ENCODE data around the gene PLP2.
A peak's percentile ranks its signal among the peaks of the same experiment; 100 is the strongest.

The PLP2 gene

DNA sequence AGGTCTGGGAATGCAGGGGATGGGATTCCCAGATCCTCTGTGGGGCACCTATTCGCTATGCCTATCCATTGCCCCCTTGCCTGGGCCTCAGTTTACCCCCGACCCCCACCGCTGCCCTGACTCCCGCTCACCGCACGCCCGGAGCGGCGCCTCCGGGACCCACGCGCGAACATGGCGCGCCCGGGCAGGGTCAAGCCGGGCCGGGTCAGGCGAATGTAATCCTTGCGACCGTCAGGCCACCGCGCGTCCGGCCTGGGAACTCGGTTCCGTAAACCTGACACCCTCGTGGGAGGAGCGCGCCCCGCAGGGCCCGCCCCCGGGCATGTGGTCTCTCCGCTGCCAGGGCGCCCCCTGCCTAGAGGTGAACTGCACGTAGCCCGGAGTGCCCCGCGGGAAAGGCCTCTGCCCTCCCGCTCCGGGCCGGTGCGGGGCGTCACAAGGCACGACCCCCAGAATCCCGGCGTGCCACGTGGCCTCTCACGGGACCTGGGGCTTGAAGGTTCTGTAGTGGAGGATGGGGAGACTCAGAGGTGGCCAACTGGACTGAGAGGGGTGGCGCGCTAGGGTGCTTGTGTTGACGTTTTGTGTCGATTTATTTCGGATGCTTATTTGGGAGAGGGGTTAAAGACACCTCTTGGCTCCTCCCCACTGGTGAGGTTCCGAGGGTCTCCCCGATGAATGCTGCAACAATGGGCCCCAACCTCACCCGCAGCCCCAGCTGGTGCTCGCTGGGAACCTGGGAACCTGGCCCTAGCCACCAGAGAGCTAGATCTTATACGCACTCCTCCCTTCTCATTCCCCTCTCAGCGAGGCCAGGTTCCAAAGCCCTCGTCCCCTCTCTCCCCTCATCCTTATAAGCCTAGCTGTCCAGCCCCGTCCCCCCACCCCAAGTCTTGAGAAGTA is 14.7 kb downstream of the PLP2 start, which contains the start of gene PRICKLE3:
PRICKLE3 (minus strand) TSS at position 249 of the 903 bp plus-strand sequence; CDS start at position 173, 76 bp downstream.
- H2AFZ ChIP-seq (ENCODE audit: low read depth, low read length) = no peak within 1 kb of the TSS
- H3K9me3 ChIP-seq (ENCODE audit: low read length) = no peaks in the 10 kb centered on the region
- H3K4me1 ChIP-seq (ENCODE audit: insufficient read depth, low read length) = no peaks in the 10 kb centered on the region
- H3K4me3 ChIP-seq (ENCODE audit: low read length) = no peak within 1 kb of the TSS
- H3K27me3 ChIP-seq (ENCODE audit: insufficient read depth, low read length) = no peaks in the 10 kb centered on the region
- no peaks in the 10 kb centered on the region for H3K36me3 ChIP-seq (ENCODE audit: insufficient read depth, low read length)

DNA sequence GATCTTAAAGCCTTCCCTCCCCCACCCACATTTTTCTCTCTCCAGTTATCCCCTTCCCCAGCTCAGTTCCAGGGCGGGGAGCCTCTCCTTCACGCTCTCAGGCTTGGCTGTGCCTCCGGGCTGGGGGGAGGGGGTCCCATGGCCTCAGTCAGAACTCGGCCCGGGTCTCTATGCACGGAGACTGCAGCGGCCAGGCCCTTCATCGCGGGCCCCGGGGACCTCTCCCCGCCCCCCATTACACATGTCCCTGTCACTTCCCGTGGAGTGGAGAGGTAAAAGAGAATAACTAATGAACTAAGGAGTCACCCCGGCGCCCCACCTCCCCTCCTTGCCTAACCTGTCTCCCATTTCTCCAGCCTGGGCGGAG is 15.3 kb downstream of the PLP2 start:
- Histone ChIP-seq H3K4me1 (ENCODE audit: insufficient read depth, low read length) (no peaks in the 10 kb centered on the region), H3K36me3 (ENCODE audit: insufficient read depth, low read length) (no peaks in the 10 kb centered on the region), H3K27me3 (ENCODE audit: insufficient read depth, low read length) (no peaks in the 10 kb centered on the region), H3K9me3 (ENCODE audit: low read length) (no peaks in the 10 kb centered on the region), H3K4me3 (ENCODE audit: low read length) (no peak overlapping the region), H2AFZ (ENCODE audit: low read depth, low read length) (no peak overlapping the region)

DNA sequence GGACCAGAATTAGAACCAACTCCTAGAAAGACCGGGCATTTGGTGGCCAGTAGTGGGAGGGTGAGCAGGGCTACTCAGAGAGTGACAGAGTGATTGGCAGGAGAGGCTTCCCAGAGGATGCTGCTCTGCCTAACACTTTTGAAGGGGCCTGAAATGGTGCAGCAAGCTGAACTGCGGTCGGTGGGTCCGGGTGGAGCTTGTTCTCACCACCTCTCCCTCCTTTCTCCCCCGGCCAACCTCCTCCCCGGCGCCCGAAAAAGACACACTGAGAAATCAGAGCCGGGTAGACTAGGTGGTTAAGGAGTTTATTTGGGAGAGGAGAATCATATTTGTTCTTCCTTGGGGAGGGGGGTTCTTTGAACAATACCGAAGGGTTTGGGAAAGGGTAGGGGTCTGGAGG is 15.8 kb downstream of the PLP2 start:
- H3K4me3 ChIP-seq (ENCODE audit: low read length) = no peak overlapping the region
- H2AFZ ChIP-seq (ENCODE audit: low read depth, low read length) = no peak overlapping the region
- H3K4me1 ChIP-seq (ENCODE audit: insufficient read depth, low read length) = no peaks in the 10 kb centered on the region
- no peaks in the 10 kb centered on the region for H3K9me3 ChIP-seq (ENCODE audit: low read length)
- no peaks in the 10 kb centered on the region for H3K27me3 ChIP-seq (ENCODE audit: insufficient read depth, low read length)
- no peaks in the 10 kb centered on the region for H3K36me3 ChIP-seq (ENCODE audit: insufficient read depth, low read length)

DNA sequence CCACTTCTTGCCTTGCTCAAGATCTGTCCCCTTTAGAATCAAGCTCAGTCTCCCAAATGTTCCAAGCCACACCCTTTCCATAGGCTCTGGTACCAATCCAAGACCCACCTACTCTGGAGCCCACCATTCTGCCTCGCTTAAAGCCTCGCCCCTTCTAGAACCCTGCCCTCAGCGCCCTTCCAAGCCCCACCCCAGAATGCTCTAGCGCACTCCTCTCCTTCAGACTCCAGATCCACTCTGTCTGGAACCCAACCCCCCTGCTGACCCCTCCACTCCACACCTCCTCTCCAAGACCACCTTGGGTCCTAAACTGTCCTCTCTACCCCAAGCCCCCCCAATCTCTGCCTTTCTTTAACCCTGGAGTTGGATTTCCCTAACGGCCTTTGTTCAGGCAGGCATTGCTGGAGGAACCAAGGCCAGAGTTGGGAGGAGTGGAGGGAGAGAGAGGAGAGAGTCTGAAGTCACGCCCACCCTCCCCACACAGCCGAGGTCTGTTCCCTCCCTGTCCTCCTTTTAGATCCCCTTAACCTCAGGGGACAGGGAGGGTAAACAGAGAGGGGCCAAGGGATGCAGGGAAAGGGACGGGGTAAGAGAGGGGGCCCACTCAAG is 16.9 kb downstream of the PLP2 start:
- no peaks in the 10 kb centered on the region for H3K9me3 ChIP-seq (ENCODE audit: low read length)

DNA sequence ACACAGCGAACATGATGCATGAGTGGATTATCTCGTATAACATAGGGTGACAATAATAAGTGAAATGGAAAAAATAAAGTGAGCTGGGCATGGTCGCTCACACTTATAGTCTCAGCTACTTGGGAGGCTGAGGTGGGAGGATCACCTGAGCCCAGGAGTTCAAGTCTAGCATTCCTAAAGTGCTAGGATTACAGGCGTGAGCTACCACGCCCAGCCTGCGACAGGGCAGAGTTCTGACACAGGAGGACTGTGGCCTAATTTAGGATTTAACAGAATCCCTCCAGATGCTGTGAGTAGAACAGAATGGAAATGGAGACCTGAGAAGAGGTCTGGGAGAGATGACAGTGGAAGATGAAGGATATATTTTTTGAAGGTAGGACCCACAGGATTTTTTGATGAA is 17.9 kb downstream of the PLP2 start:
- Histone ChIP-seq H3K27me3 (ENCODE audit: insufficient read depth, low read length) (no peaks in the 10 kb centered on the region), H2AFZ (ENCODE audit: low read depth, low read length) (no peak overlapping the region), H3K36me3 (ENCODE audit: insufficient read depth, low read length) (no peaks in the 10 kb centered on the region), H3K4me1 (ENCODE audit: insufficient read depth, low read length) (no peaks in the 10 kb centered on the region), H3K9me3 (ENCODE audit: low read length) (no peaks in the 10 kb centered on the region), H3K4me3 (ENCODE audit: low read length) (no peak overlapping the region)

More for the DNA sequence above, 16.9 kb downstream of the PLP2 start:
- no peak overlapping the region for H3K4me3 ChIP-seq (ENCODE audit: low read length)
- H3K27me3 ChIP-seq (ENCODE audit: insufficient read depth, low read length) = no peaks in the 10 kb centered on the region
- H3K4me1 ChIP-seq (ENCODE audit: insufficient read depth, low read length) = no peaks in the 10 kb centered on the region
- no peak overlapping the region for H2AFZ ChIP-seq (ENCODE audit: low read depth, low read length)
- no peaks in the 10 kb centered on the region for H3K36me3 ChIP-seq (ENCODE audit: insufficient read depth, low read length)

DNA sequence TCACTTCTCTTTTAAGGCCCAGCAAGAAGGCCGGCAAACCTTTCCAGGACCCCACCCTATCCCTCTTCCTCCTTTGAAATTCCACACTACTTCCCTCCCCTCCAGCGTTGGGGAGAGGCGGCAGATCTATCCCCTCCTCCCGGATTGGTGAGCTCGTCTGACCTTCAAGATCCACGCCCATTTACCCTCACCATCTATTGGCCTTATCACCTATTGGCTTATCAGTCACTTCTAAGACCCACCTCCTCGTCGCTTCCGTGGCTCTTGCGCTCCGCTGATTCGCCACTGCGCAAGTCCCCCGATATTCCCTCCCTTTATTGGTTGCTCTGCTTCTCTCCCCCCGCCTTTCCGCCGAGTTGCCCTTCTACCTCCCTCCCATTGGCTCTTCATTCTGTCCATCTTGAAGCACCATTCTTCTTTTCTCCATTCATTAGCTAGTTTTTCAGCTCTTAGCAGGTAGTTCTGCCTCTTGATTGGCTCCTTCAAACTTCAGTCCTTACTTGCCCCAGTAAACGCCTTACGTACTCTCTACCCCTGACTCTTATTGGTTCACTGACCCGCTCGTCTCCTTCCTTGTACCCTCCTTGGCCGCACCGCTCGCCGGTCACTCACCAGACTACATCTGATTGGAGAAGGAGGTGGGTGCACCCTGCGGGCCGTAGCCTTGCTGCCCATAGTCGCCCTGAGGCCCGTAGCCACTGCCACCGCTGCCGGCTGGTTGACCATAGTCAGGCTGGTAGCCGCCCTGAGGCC is 19.3 kb downstream of the PLP2 start:
- no peaks in the 10 kb centered on the region for H3K4me1 ChIP-seq (ENCODE audit: insufficient read depth, low read length)
- no peaks in the 10 kb centered on the region for H3K27me3 ChIP-seq (ENCODE audit: insufficient read depth, low read length)
- no peak overlapping the region for H2AFZ ChIP-seq (ENCODE audit: low read depth, low read length)
- no peaks in the 10 kb centered on the region for H3K36me3 ChIP-seq (ENCODE audit: insufficient read depth, low read length)
- peak overlapping the region; percentile 68 for H3K4me3 ChIP-seq (ENCODE audit: low read length)
- H3K9me3 ChIP-seq (ENCODE audit: low read length) = no peaks in the 10 kb centered on the region

DNA sequence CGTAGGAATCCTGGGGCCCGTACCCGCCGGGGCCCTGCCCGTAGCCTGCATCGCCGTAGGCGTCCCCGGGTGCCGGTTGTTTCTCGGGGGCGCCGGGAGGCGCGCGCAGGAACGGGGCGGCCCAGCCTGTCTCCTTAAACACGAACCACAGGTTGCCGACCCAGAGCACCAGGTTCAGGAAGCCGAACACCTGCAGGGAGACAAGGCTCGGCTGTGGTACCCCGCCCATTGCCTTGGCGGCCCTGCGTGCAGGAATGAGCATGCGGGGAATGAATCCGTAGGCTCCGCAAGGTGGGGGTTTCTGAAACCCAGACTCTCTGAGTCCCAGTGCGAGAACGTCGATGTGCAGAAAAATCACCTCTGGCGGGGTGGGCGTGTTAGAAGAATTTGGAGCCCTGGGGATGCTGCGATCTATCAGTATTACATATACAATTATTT is 19.9 kb downstream of the PLP2 start:
- H3K4me1 ChIP-seq (ENCODE audit: insufficient read depth, low read length) = no peaks in the 10 kb centered on the region
- no peak overlapping the region for H2AFZ ChIP-seq (ENCODE audit: low read depth, low read length)
- H3K9me3 ChIP-seq (ENCODE audit: low read length) = no peaks in the 10 kb centered on the region
- no peaks in the 10 kb centered on the region for H3K36me3 ChIP-seq (ENCODE audit: insufficient read depth, low read length)
- H3K4me3 ChIP-seq (ENCODE audit: low read length) = peak overlapping the region; percentile 68
- H3K27me3 ChIP-seq (ENCODE audit: insufficient read depth, low read length) = no peaks in the 10 kb centered on the region

DNA sequence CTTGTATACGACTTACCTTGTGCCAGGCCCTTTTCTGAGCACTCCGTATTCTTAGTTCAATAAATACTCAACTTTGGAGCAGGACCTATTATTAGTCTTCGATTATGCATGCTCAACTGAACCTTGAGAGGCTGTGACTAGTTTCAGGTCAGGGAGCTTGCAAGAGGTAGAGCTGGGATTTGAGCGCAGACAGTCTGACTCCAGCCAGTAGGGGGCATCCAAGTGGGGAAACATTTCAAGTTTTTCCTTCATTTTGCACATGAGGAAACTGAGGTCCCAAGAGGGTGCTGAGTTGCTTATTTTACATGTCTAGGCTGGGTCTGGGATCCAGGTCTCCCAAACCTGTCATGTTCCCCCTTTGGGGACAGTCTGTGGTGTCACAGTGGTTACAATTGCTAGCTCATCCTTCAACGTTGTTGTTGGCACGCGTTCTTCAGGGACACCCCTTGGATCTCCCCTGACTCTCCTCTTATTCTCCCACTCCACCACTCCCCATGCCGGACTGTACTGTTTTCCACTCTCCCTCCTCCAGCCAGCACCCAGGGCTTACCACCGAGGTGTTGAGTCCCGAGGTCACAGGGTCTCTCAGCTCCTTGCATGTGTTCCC is 21.1 kb downstream of the PLP2 start:
- H3K4me1 ChIP-seq (ENCODE audit: insufficient read depth, low read length) = no peaks in the 10 kb centered on the region
- no peak overlapping the region for H3K4me3 ChIP-seq (ENCODE audit: low read length)
- H3K9me3 ChIP-seq (ENCODE audit: low read length) = no peaks in the 10 kb centered on the region
- H3K27me3 ChIP-seq (ENCODE audit: insufficient read depth, low read length) = no peaks in the 10 kb centered on the region
- H3K36me3 ChIP-seq (ENCODE audit: insufficient read depth, low read length) = no peaks in the 10 kb centered on the region
- H2AFZ ChIP-seq (ENCODE audit: low read depth, low read length) = no peak overlapping the region

DNA sequence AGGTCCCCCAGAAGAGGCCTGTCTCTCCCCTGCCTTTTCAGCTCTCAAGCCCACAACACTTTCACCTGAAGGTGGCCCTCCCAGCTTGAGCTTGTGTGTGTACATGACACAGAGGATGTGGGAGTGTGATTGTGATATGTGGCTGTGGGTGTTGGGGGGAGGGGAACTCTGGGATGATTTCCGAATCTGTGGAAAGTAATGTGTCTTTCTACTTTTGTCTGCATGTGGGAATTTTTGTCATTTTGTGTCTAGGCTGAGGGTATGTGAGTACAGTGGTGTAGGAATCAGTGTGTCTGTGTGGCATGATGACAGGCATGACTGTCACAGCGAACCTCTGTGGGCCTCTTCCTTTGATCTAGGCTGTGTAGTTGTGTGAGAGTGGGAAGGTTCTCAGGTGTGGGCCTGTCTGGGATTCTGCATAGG is 21.9 kb downstream of the PLP2 start:
- no peaks in the 10 kb centered on the region for H3K27me3 ChIP-seq (ENCODE audit: insufficient read depth, low read length)
- no peak overlapping the region for H2AFZ ChIP-seq (ENCODE audit: low read depth, low read length)

DNA sequence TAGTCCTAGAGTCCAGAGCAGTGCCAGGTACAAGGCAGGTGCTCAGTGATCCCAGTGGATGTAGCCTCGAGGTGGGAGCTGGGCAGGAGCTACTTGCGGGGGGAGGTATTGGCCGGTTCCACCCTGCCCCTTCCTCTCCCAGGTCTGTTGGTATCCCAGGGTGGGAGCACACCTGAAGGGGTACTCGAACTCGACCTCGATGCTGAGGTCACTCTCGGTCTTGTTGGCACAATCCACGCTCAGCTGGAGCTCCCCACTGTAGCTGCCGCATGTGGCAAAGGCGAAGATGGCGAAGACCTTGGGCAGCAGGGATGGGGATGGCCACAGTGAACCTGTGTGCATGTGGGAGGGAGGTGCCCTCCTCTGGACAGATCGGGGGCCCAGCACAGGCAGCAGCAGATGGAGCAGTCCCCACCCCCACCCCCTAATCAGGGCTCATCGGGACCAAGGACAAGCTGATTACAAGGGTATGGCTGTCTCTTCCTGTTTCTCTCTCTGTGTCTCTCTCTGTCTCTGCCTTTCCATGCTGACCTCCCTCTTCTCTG is 25.9 kb downstream of the PLP2 start:
- H2AFZ ChIP-seq (ENCODE audit: low read depth, low read length) = no peak overlapping the region
- H3K9me3 ChIP-seq (ENCODE audit: low read length) = no peaks in the 10 kb centered on the region
- H3K4me1 ChIP-seq (ENCODE audit: insufficient read depth, low read length) = no peaks in the 10 kb centered on the region
- no peaks in the 10 kb centered on the region for H3K27me3 ChIP-seq (ENCODE audit: insufficient read depth, low read length)
- no peak overlapping the region for H3K4me3 ChIP-seq (ENCODE audit: low read length)
- no peaks in the 10 kb centered on the region for H3K36me3 ChIP-seq (ENCODE audit: insufficient read depth, low read length)

More for the DNA sequence above, 21.9 kb downstream of the PLP2 start:
- Histone ChIP-seq H3K4me1 (ENCODE audit: insufficient read depth, low read length) (no peaks in the 10 kb centered on the region), H3K9me3 (ENCODE audit: low read length) (no peaks in the 10 kb centered on the region), H3K36me3 (ENCODE audit: insufficient read depth, low read length) (no peaks in the 10 kb centered on the region), H3K4me3 (ENCODE audit: low read length) (no peak overlapping the region)

DNA sequence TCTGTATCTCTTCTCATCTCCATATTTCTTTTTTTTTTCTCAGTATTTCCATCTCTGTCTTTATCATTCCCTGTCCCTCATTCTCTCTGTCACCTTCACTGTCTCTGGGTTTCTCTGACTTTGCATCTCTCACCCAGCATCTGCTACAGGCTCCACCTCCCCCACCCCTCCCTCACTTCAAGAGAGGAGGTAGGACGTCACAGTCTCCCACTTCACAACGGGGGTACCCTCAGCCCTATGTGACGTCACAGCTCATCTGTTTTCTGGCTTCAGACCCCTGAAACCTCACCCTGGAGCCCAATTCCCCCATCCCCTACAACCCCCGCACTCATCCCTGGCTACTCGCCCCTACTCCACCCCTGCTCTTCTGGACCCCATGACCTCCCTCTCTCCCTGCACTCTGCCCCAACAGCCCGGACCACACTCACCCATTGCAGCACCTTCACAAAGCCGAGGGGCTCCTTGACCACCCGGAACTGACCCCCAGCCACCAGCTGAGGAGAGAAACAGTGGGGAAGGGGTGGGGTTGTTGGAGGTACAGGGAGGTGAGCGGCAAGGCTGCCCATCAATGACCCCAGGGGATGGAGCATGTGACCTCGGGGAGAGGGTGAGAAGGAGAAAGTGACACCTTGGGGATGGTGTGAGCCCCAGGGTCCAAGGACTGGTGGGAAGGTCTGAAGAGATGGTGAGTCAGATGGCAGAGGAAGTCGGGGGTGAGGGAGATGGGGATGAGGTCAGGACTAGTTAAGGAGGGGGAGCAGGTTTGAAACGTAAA is 27.0 kb downstream of the PLP2 start:
- Histone ChIP-seq H3K27me3 (ENCODE audit: insufficient read depth, low read length) (peaks cover under 1% of the 10 kb centered on the region), H3K36me3 (ENCODE audit: insufficient read depth, low read length) (no peaks in the 10 kb centered on the region), H3K4me1 (ENCODE audit: insufficient read depth, low read length) (no peaks in the 10 kb centered on the region), H3K9me3 (ENCODE audit: low read length) (no peaks in the 10 kb centered on the region), H3K4me3 (ENCODE audit: low read length) (peak overlapping the region; percentile 42), H2AFZ (ENCODE audit: low read depth, low read length) (no peak overlapping the region)

DNA sequence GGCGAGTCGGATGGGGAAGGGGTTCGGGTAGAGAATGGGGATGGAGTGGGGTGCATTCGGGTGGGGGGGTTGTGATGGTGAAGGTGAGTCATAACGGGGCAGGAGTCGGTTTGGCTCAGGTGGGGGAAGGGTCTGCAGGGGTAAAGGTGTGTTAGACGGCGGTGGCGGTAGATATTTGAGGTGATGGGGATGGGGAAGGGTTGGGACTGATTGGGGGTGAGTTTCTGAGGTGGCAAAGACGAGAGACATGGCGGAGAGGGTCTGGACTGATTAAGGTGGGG is 27.6 kb downstream of the PLP2 start:
- H3K4me1 ChIP-seq (ENCODE audit: insufficient read depth, low read length) = no peaks in the 10 kb centered on the region
- peak overlapping the region; percentile 42 for H3K4me3 ChIP-seq (ENCODE audit: low read length)
- H3K27me3 ChIP-seq (ENCODE audit: insufficient read depth, low read length) = peaks cover 6% of the 10 kb centered on the region
- no peaks in the 10 kb centered on the region for H3K36me3 ChIP-seq (ENCODE audit: insufficient read depth, low read length)
- no peaks in the 10 kb centered on the region for H3K9me3 ChIP-seq (ENCODE audit: low read length)
- H2AFZ ChIP-seq (ENCODE audit: low read depth, low read length) = no peak overlapping the region

All from neuron (in vitro differentiated cells).